DMS53 (cell line): ENCODE measurements around the gene MAN1B1.
"Not testable (repeated sequence)": the region's sequence is repeated elsewhere in the genome, so short reads cannot be mapped to it uniquely, and the experiment has no call there.

Experiments
- DNase-seq: peaks from one replicate; lab custom pipeline; 2025; lab: John Stamatoyannopoulos, UW

Gene MAN1B1

GRCh38 chr9:137052998-137053943, 33.5 kb upstream of the MAN1B1 start:
- DNase-seq = peak; percentile 86

GRCh38 chr9:137053944-137054931, 32.5 kb upstream of the MAN1B1 start, which contains the start of gene ENTPD2:
Gene ENTPD2, minus strand, starts transcription at chr9:137054061. Its CDS starts 64 bp downstream, at chr9:137053997.
- peak; percentile 93 for DNase-seq

- DNase-seq = no peak
Observed at GRCh38 chr9:137054932-137055384, 31.8 kb upstream of the MAN1B1 start.

- no peak for DNase-seq
Observed at GRCh38 chr9:137055385-137056364, 31.1 kb upstream of the MAN1B1 start.

GRCh38 chr9:137056739-137057415, 29.9 kb upstream of the MAN1B1 start:
- peak; percentile 68 for DNase-seq

GRCh38 chr9:137057545-137057944, 29.2 kb upstream of the MAN1B1 start:
- DNase-seq = peak; percentile 74

GRCh38 chr9:137058521-137059234, 28.1 kb upstream of the MAN1B1 start:
- peak; percentile 38 for DNase-seq

GRCh38 chr9:137062384-137062783, 24.4 kb upstream of the MAN1B1 start:
- no peak for DNase-seq

GRCh38 chr9:137062798-137063197, 24.0 kb upstream of the MAN1B1 start:
- not testable (repeated sequence) for DNase-seq

- DNase-seq = no peak
Observed at GRCh38 chr9:137063311-137064026, 23.3 kb upstream of the MAN1B1 start.

GRCh38 chr9:137064027-137064879, 22.5 kb upstream of the MAN1B1 start:
- DNase-seq = peak; percentile 88

GRCh38 chr9:137064880-137065164, 22.0 kb upstream of the MAN1B1 start:
- no peak for DNase-seq

- DNase-seq = no peak
Observed at GRCh38 chr9:137065336-137065967, 21.3 kb upstream of the MAN1B1 start.

- no peak for DNase-seq
Observed at GRCh38 chr9:137066096-137066861, 20.5 kb upstream of the MAN1B1 start.

GRCh38 chr9:137067860-137068538, 18.8 kb upstream of the MAN1B1 start:
- DNase-seq = peak; percentile 94
